Cardiac muscle cell (in vitro differentiated cells and primary cell): Measurements from ENCODE around the gene UBAP2L. TPM values are rescaled to one million over a fixed set of nuclear protein-coding genes. Genes with fewer than 3 reads are reported as not detected.

Experiments used
- DNase-seq, 2 donors: peaks; one replicate each; pipeline versions ENCODE4 v3.0.0 to v3.0.0-alpha.2; 2010 to 2017; ENCODE audit warnings: low read depth in 1 of 2, low spot score in 1 of 2
- H3K27ac ChIP-seq: fragments of 200-600 bp; sonication (generic); 2 replicates; pipeline ENCODE4 v1.5.1; 2016
- H3K27me3 ChIP-seq: fragments of 200-600 bp; sonication (generic); 2 replicates; pipeline ENCODE4 v1.6.0; 2016; ENCODE audit warnings: control low read depth
- H3K36me3 ChIP-seq: fragments of 200-600 bp; sonication (generic); 2 replicates; pipeline ENCODE4 v1.5.1; 2016; ENCODE audit warnings: control low read depth
- H3K4me1 ChIP-seq: fragments of 200-600 bp; sonication (generic); 2 replicates; pipeline ENCODE4 v1.8.1; 2017; ENCODE audit warnings: low read depth, mild to moderate bottlenecking, mixed run types
- H3K4me3 ChIP-seq: fragments of 200-600 bp; sonication (generic); 2 replicates; pipeline ENCODE4 v1.5.1; 2016; ENCODE audit warnings: mild to moderate bottlenecking
- H3K9me3 ChIP-seq: fragments of 200-600 bp; sonication (generic); 2 replicates; pipeline ENCODE4 v1.5.1; 2017; ENCODE audit warnings: low read depth, mild to moderate bottlenecking, control low read depth
- CTCF ChIP-seq: IDR thresholded peaks from 2 replicates; pipeline ENCODE4 v1.5.1; 2012; ENCODE audit warnings: low read depth, mild to moderate bottlenecking, low read length
- polyA plus RNA-seq: library from polyadenylated mRNA; unstranded; fragments of >200 nt; fragmentation: Nextera tagmentation; extraction: Ambion mirVana; gene quantifications from 2 replicates; pipeline ENCODE4 v1.2.1, GENCODE V29; 2016
- total RNA-seq: library from RNA; depleted of rRNA; stranded (reverse); fragments of >200 nt; gene quantifications from 2 replicates; pipeline ENCODE4 v1.2.3, GENCODE V29; 2016

The UBAP2L gene
- total and polyA plus RNA-seq, 2 experiments from 2014 or later, result 142 to 190 TPM

GRCh38 chr1:154178013-154178412, 42.7 kb upstream of the UBAP2L start:
- DNase-seq, result peak in 1 of 2 donors; percentile 33
- Histone ChIP-seq H3K4me3 (no peak overlapping the region), H3K27ac (peak overlapping the region; percentile 41), H3K9me3 (no peaks in the 10 kb centered on the region), H3K27me3 (no peaks in the 10 kb centered on the region), H3K4me1 (peaks cover 18% of the 10 kb centered on the region), H3K36me3 (peaks cover 2% of the 10 kb centered on the region)
- no peak for TF ChIP-seq CTCF

DNA sequence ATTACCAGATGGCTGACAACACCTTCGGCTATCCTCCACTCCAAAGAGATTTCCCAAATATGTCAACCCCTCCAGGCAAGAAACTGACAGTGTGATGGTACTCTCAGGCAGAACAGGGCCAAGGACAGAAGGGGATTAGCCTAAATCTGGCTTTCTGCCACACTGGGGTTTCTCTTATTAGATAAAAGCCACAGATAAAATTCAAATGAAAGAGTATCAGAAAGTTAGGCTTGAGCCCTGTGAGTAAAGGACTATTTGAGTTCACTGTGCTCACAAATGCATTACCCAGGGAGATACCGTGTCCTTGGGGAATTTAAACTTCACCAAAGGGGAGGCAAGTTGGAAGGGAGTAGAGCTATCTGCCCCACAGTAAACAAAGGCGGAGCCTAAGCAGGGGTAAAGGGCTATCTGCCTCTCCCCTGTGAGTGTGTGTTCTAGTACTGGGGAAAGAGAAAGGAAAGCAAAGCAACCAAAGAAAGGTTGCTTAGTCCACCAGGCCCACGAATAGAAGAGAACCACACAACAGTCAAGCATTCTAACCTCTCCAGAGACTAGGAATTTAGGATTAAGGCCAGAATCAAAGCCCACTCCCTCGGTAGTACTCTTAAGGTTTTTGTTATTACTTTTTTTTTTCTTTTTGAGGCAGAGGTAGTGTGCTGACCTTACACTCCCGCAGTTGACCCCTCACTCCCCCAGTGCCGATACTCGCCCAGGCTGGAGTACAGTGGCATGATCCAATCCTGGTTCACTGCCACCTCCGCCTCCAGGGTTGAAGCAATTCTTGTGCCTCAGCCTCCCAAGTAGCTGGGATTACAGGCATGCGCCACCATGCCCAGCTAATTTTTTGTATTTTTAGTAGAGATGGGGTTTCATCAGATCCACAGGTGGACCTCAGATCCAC, 41.6 kb upstream of the UBAP2L start:
- peaks cover 18% of the 10 kb centered on the region for H3K4me1 ChIP-seq
- H3K27ac ChIP-seq, result peak overlapping the region; percentile 52
- DNase-seq, result peak in 1 of 2 donors; percentile 54
- H3K9me3 ChIP-seq, result no peaks in the 10 kb centered on the region
- TF ChIP-seq CTCF, result no peak
- H3K27me3 ChIP-seq, result no peaks in the 10 kb centered on the region
- H3K4me3 ChIP-seq, result no peak overlapping the region
- no peaks in the 10 kb centered on the region for H3K36me3 ChIP-seq

DNA sequence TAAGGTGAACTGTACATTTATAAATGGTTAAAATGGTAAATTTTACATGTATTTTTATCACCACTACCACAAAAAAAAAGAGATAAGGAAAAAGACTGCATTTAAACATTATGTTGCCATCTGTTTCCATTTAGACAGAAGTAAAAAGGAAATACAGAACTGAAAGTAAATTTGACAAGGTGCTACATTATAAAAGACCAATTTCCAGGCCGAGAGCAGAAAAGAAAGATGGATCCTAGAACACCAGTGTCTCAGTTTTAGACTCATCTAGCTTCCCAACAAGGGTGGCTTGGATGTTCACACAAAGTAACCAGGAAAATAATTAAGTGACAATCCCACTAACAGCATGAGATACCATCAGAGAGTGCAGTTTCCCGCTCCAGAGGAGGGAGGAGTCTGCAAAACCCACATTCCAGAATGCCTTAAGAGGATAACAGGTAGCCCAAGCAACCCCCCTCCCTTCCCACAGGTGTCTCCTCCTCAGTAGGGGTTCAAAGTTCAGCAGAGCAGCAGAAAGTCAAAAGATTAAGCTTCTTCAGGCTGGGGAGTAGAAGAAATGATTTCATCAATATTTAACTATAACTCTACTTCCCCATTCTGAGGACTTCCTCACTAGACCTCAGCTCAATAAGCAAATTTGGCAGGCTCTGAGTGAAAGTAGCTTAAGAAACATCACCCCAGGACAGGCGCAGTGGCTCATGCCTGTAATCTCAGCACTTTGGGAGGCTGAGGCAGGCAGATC, 40.6 kb upstream of the UBAP2L start:
- TF ChIP-seq CTCF, result no peak
- Histone ChIP-seq H3K27me3 (no peaks in the 10 kb centered on the region), H3K4me1 (peaks cover 18% of the 10 kb centered on the region), H3K27ac (no peak overlapping the region), H3K4me3 (no peak overlapping the region), H3K36me3 (no peaks in the 10 kb centered on the region), H3K9me3 (no peaks in the 10 kb centered on the region)
- DNase-seq, result no peak

GRCh38 chr1:154181944-154182343, 38.8 kb upstream of the UBAP2L start:
- peaks cover 18% of the 10 kb centered on the region for H3K4me1 ChIP-seq
- H3K27me3 ChIP-seq, result no peaks in the 10 kb centered on the region
- peak overlapping the region; percentile 54 for H3K4me3 ChIP-seq
- DNase-seq, result no peak
- H3K9me3 ChIP-seq, result no peaks in the 10 kb centered on the region
- H3K27ac ChIP-seq, result peak overlapping the region; percentile 67
- no peaks in the 10 kb centered on the region for H3K36me3 ChIP-seq
- TF ChIP-seq CTCF, result no peak

GRCh38 chr1:154182344-154183045, 38.3 kb upstream of the UBAP2L start:
- Histone ChIP-seq H3K9me3 (no peaks in the 10 kb centered on the region), H3K4me1 (peaks cover 18% of the 10 kb centered on the region), H3K27me3 (no peaks in the 10 kb centered on the region), H3K36me3 (no peaks in the 10 kb centered on the region), H3K4me3 (peak overlapping the region; percentile 54), H3K27ac (peak overlapping the region; percentile 67)
- TF ChIP-seq CTCF, result peak; percentile 9
- peak; percentile 64 to 89 for DNase-seq
